Peyer's patch (tissue), 4 donors: Measurements from ENCODE around the gene MALSU1.

ENCODE experiments used
- POLR2A ChIP-seq, 2 donors: fragments of 450-650 bp; IDR thresholded peaks; one replicate each; pipeline ENCODE4 v1.5.1; 2017; ENCODE audit warnings: antibody characterized with exemption in 2 of 2, mild to moderate bottlenecking in 2 of 2, moderate library complexity in 2 of 2
- TF ChIP-seq, protein P1 (sequence below), 6 experiments: fragments of 450-650 bp in 4 of 6; fragments of 200-600 bp in 2 of 6; sonication (generic) in 1 of 6; IDR thresholded peaks; one replicate each; pipeline ENCODE4 v1.5.1; 2017 to 2019; ENCODE audit warnings: antibody characterized with exemption in 6 of 6, mild to moderate bottlenecking in 3 of 6, moderate library complexity in 1 of 6

DNA sequence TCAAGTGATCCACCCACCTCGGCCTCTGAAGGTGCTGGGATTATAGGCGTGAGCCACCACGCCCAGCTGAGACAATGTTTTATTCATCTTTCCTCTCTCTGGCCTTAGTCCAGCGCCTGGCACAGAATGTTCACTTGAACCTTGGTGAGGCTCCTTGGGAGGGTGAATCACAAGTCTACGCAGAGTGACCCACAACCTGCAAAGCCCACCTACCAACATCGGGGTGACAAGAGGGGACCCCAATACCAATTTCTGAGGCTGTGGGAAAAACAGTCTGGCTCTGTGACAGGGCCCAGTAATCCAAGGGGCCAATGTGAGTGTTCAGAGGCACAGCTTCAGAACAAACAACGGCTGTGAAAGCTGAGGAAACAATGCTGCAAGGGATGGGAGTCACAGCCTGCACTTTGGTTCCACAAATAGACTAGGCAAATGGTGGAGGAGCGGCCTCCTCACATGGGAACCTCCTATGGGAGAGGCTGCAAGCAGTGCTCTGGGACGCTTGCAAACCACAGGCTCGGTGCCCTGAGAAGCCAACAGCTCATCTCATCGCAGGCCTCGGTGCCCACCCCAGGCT lies 5.6 kb upstream of the MALSU1 start:
- TF ChIP-seq, protein P1, sequence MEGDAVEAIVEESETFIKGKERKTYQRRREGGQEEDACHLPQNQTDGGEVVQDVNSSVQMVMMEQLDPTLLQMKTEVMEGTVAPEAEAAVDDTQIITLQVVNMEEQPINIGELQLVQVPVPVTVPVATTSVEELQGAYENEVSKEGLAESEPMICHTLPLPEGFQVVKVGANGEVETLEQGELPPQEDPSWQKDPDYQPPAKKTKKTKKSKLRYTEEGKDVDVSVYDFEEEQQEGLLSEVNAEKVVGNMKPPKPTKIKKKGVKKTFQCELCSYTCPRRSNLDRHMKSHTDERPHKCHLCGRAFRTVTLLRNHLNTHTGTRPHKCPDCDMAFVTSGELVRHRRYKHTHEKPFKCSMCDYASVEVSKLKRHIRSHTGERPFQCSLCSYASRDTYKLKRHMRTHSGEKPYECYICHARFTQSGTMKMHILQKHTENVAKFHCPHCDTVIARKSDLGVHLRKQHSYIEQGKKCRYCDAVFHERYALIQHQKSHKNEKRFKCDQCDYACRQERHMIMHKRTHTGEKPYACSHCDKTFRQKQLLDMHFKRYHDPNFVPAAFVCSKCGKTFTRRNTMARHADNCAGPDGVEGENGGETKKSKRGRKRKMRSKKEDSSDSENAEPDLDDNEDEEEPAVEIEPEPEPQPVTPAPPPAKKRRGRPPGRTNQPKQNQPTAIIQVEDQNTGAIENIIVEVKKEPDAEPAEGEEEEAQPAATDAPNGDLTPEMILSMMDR (IDR thresholded peaks at IDR 0.05) = no peak
- no peak for TF ChIP-seq POLR2A (IDR thresholded peaks at IDR 0.05)
